Ovary (tissue), 3 donors: ENCODE data around the gene GLI3.

Experiments used
- EP300 ChIP-seq: sonication (generic); formaldehyde crosslinking; IDR thresholded peaks from one replicate; pipeline ENCODE4 v1.6.1; 2017; ENCODE audit warnings: antibody characterized with exemption
- POLR2A ChIP-seq: fragments of 450-650 bp; IDR thresholded peaks from one replicate; pipeline ENCODE4 v1.6.1; 2017; ENCODE audit warnings: antibody characterized with exemption, mild to moderate bottlenecking, moderate library complexity
- TF ChIP-seq, protein P1 (sequence below), 3 donors: fragments of 450-650 bp in 2 of 3; fragments of 200-600 bp in 1 of 3; IDR thresholded peaks; one replicate each; pipeline versions ENCODE4 v1.5.1 to v1.8.0; 2016 to 2022; ENCODE audit warnings: antibody characterized with exemption in 3 of 3, mild to moderate bottlenecking in 1 of 3
- donor health status: DM: no; HTN: no; CAD: no.

DNA sequence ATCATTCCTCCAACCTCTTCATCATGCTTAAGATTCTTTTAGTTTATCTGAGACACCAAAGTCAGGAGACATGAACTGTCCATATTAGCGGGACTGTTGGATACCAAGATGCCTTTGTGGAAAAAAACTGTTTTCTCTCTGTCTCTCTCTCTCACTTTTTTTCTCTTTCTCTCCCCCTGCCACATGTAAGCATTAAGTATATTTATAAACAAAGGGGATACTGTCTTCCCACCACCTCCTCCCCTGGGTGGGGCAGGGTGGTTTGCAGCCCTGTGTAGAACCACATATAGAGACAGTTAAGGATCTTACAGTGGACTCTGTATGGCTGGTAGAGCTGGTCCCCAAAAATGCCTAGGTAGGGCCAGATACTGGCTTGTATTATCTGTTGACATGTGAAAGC lies 101.3 kb downstream of the GLI3 start:
- TF ChIP-seq, protein P1, sequence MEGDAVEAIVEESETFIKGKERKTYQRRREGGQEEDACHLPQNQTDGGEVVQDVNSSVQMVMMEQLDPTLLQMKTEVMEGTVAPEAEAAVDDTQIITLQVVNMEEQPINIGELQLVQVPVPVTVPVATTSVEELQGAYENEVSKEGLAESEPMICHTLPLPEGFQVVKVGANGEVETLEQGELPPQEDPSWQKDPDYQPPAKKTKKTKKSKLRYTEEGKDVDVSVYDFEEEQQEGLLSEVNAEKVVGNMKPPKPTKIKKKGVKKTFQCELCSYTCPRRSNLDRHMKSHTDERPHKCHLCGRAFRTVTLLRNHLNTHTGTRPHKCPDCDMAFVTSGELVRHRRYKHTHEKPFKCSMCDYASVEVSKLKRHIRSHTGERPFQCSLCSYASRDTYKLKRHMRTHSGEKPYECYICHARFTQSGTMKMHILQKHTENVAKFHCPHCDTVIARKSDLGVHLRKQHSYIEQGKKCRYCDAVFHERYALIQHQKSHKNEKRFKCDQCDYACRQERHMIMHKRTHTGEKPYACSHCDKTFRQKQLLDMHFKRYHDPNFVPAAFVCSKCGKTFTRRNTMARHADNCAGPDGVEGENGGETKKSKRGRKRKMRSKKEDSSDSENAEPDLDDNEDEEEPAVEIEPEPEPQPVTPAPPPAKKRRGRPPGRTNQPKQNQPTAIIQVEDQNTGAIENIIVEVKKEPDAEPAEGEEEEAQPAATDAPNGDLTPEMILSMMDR (IDR thresholded peaks at IDR 0.05): no peak
- no peak for TF ChIP-seq POLR2A
- no peak for TF ChIP-seq EP300
